Activated T-cell treated with anti-CD3 and anti-CD28 coated beads, Interleukin-2, amount 50 U/mL, for 48 hours (primary cell): ENCODE data around the gene LGALS9C.
"Not testable (repeated sequence)": the region's sequence is repeated elsewhere in the genome, so short reads cannot be mapped to it uniquely, and the experiment has no call there.

Experiments used
- DNase-seq, 2 experiments: peaks; one replicate each; pipeline ENCODE4 v3.0.0-alpha.2; 2020

The LGALS9C gene

GRCh38 chr17:18476508-18477308 is at the start of gene LGALS9C:
Gene LGALS9C (plus strand): TSS chr17:18476789. CDS start chr17:18476855, 66 bp downstream.
- DNase-seq = peak in 1 of 2 experiments; percentile 23

- not testable (repeated sequence) for DNase-seq
Observed at GRCh38 chr17:18432206-18432605, 44.4 kb upstream of the LGALS9C start.

- not testable (repeated sequence) for DNase-seq
Observed at GRCh38 chr17:18439465-18439870, 37.1 kb upstream of the LGALS9C start.

GRCh38 chr17:18442093-18442492 is 34.5 kb upstream of the LGALS9C start:
- peak; percentile 78 to 79 for DNase-seq

- DNase-seq = not testable (repeated sequence)
Observed at GRCh38 chr17:18442532-18442931, 34.1 kb upstream of the LGALS9C start.

- not testable (repeated sequence) for DNase-seq
Observed at GRCh38 chr17:18447476-18448205, 28.9 kb upstream of the LGALS9C start.

- not testable (repeated sequence) for DNase-seq
Observed at GRCh38 chr17:18448311-18448710, 28.3 kb upstream of the LGALS9C start.

- not testable (repeated sequence) for DNase-seq
Observed at GRCh38 chr17:18449833-18450232, 26.8 kb upstream of the LGALS9C start.

GRCh38 chr17:18450998-18451397 is 25.6 kb upstream of the LGALS9C start:
- DNase-seq = not testable (repeated sequence)

GRCh38 chr17:18451969-18452368 is 24.6 kb upstream of the LGALS9C start:
- not testable (repeated sequence) for DNase-seq

- DNase-seq = not testable (repeated sequence)
Observed at GRCh38 chr17:18459035-18459434, 17.6 kb upstream of the LGALS9C start.

- DNase-seq = not testable (repeated sequence)
Observed at GRCh38 chr17:18463831-18464502, 12.6 kb upstream of the LGALS9C start.

- DNase-seq = not testable (repeated sequence)
Observed at GRCh38 chr17:18466250-18466983, 10.2 kb upstream of the LGALS9C start.

GRCh38 chr17:18467001-18467400 is 9.6 kb upstream of the LGALS9C start:
- not testable (repeated sequence) for DNase-seq

GRCh38 chr17:18468472-18469171 is 8.0 kb upstream of the LGALS9C start:
- DNase-seq = not testable (repeated sequence)

- not testable (repeated sequence) for DNase-seq
Observed at GRCh38 chr17:18469837-18470236, 6.8 kb upstream of the LGALS9C start.

- DNase-seq = not testable (repeated sequence)
Observed at GRCh38 chr17:18470345-18470930, 6.2 kb upstream of the LGALS9C start.

- not testable (repeated sequence) for DNase-seq
Observed at GRCh38 chr17:18473967-18474366, 2.6 kb upstream of the LGALS9C start.

GRCh38 chr17:18474754-18475153 is 1.8 kb upstream of the LGALS9C start:
- not testable (repeated sequence) for DNase-seq

- DNase-seq = not testable (repeated sequence)
Observed at GRCh38 chr17:18477367-18477766, 778 bp downstream of the LGALS9C start.

- DNase-seq = not testable (repeated sequence)
Observed at GRCh38 chr17:18478362-18478761, 1.8 kb downstream of the LGALS9C start.
